Endodermal cell (in vitro differentiated cells): Measurements from ENCODE around the gene LRCH1. TPM values are rescaled to one million over a fixed set of nuclear protein-coding genes. Genes with fewer than 3 reads are reported as not detected.

Source experiments
- DNase-seq: peaks from one replicate; pipeline ENCODE4 v3.0.0-alpha.2; 2017
- H3K27ac ChIP-seq: 2 replicates; pipeline ENCODE4 v1.5.1; 2013; ENCODE audit warnings: mild to moderate bottlenecking, low read depth, low read length, moderate library complexity
- H3K27me3 ChIP-seq: 2 replicates; pipeline ENCODE4 v1.6.1; 2013; ENCODE audit warnings: mild to moderate bottlenecking, low read length, moderate library complexity; ENCODE audit not compliant: insufficient read depth, control insufficient read depth, poor library complexity, severe bottlenecking
- H3K36me3 ChIP-seq: 2 replicates; pipeline ENCODE4 v1.7.0; 2013; ENCODE audit warnings: mild to moderate bottlenecking, low read length, moderate library complexity; ENCODE audit not compliant: control insufficient read depth, insufficient read depth
- H3K4me1 ChIP-seq: one replicate; pipeline ENCODE4 v1.7.0; 2013; ENCODE audit warnings: low read length; ENCODE audit not compliant: control insufficient read depth, insufficient read depth
- H3K4me3 ChIP-seq: 2 replicates; pipeline ENCODE4 v1.5.1; 2013; ENCODE audit warnings: mild to moderate bottlenecking, low read length, moderate library complexity
- H3K9ac ChIP-seq: 2 replicates; pipeline ENCODE4 v1.6.1; 2013; ENCODE audit warnings: mild to moderate bottlenecking, low read length, moderate library complexity; ENCODE audit not compliant: poor library complexity, severe bottlenecking; ENCODE audit errors: extremely low read depth
- H3K9me3 ChIP-seq: 2 replicates; pipeline ENCODE4 v1.6.1; 2013; ENCODE audit warnings: mild to moderate bottlenecking, low read length, moderate library complexity; ENCODE audit not compliant: control insufficient read depth
- H3K27ac Mint-ChIP-seq: 2 replicates; pipeline ENCODE4 v1.8.0; 2020; ENCODE audit warnings: mixed read lengths
- H3K27me3 Mint-ChIP-seq: 2 replicates; pipeline ENCODE4 v1.8.0; 2021; ENCODE audit warnings: mild to moderate bottlenecking, mixed read lengths; ENCODE audit not compliant: insufficient read depth
- H3K36me3 Mint-ChIP-seq: 2 replicates; pipeline ENCODE4 v1.8.0; 2020; ENCODE audit warnings: low read depth, mixed read lengths
- H3K4me1 Mint-ChIP-seq: 2 replicates; pipeline ENCODE4 v1.8.0; 2020; ENCODE audit warnings: mixed read lengths
- H3K4me3 Mint-ChIP-seq: 2 replicates; pipeline ENCODE4 v1.8.0; 2020; ENCODE audit warnings: mild to moderate bottlenecking, moderate library complexity, mixed read lengths
- H3K9me3 Mint-ChIP-seq: 2 replicates; pipeline ENCODE4 v1.8.0; 2020; ENCODE audit warnings: mild to moderate bottlenecking, mixed read lengths
- WGBS, 2 experiments: methylation state at CpG; one replicate each; pipeline versions ENCODE4 v1.1.5 to v1.1.7; 2013; ENCODE audit warnings: missing lambda C conversion rate in 2 of 2, mixed read lengths in 1 of 2; ENCODE audit not compliant: insufficient coverage in 1 of 2, insufficient read length in 1 of 2; 5-methylcytosine and 5-hydroxymethylcytosine counted together
- total RNA-seq, 2 donors: library from RNA; stranded (reverse); fragmentation: NEBNext Ultra II Directional in 1 of 2; extraction: Animal tissue kit (Norgen Biotek cat#: 25700) in 1 of 2; gene quantifications; 2 replicates in 1 of 2; 3 replicates in 1 of 2; pipeline ENCODE4 v1.2.1, GENCODE V29; 2021
- TF ChIP-seq, protein P1 (sequence below): fragments of 200-600 bp; sonication (generic); conservative IDR thresholded peaks from 2 replicates; pipeline ENCODE4 v1.5.0; 2021; ENCODE audit warnings: antibody characterized with exemption, mild to moderate bottlenecking

The LRCH1 gene
- total RNA-seq, 2 donors from 2014 or later: 8.1 to 11.8 TPM

DNA sequence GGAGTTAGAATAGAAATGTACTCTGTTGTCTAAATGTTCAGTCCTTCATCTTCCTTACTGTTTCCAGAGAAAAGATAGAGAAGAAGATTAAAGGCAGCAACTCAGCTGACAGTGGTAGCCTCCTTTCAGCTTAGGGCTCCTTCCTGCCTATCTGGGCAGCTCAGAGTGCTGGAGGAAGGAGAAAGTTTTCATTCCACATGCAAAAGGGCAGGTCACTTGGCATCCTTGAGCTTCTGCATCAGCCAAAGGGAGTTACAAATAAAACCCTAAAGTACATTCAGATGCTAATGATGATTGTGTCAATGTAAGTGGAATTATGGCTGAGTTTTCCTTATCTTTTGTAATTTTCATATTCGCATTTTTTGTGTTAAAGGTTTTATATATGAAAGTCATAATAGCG lies 185.1 kb downstream of the LRCH1 start:
- H3K4me3 Mint-ChIP-seq: no peak overlapping the region
- Histone ChIP-seq H3K4me3 (no peak overlapping the region), H3K9me3 (no peaks in the 10 kb centered on the region), H3K27me3 (no peaks in the 10 kb centered on the region), H3K9ac (no peak overlapping the region), H3K36me3 (no peaks in the 10 kb centered on the region), H3K4me1 (no peaks in the 10 kb centered on the region), H3K27ac (no peak overlapping the region)
- no peak for DNase-seq
- TF ChIP-seq, protein P1, sequence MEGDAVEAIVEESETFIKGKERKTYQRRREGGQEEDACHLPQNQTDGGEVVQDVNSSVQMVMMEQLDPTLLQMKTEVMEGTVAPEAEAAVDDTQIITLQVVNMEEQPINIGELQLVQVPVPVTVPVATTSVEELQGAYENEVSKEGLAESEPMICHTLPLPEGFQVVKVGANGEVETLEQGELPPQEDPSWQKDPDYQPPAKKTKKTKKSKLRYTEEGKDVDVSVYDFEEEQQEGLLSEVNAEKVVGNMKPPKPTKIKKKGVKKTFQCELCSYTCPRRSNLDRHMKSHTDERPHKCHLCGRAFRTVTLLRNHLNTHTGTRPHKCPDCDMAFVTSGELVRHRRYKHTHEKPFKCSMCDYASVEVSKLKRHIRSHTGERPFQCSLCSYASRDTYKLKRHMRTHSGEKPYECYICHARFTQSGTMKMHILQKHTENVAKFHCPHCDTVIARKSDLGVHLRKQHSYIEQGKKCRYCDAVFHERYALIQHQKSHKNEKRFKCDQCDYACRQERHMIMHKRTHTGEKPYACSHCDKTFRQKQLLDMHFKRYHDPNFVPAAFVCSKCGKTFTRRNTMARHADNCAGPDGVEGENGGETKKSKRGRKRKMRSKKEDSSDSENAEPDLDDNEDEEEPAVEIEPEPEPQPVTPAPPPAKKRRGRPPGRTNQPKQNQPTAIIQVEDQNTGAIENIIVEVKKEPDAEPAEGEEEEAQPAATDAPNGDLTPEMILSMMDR: no peak
- no peaks in the 10 kb centered on the region for H3K9me3 Mint-ChIP-seq
- H3K4me1 Mint-ChIP-seq: no peaks in the 10 kb centered on the region
- peaks cover 4% of the 10 kb centered on the region for H3K36me3 Mint-ChIP-seq
- 100% methylated on average over 2 of the region's 2 CpGs for whole genome bisulfite sequencing, 2 experiments
- H3K27ac Mint-ChIP-seq: no peak overlapping the region
- H3K27me3 Mint-ChIP-seq: no peaks in the 10 kb centered on the region

DNA sequence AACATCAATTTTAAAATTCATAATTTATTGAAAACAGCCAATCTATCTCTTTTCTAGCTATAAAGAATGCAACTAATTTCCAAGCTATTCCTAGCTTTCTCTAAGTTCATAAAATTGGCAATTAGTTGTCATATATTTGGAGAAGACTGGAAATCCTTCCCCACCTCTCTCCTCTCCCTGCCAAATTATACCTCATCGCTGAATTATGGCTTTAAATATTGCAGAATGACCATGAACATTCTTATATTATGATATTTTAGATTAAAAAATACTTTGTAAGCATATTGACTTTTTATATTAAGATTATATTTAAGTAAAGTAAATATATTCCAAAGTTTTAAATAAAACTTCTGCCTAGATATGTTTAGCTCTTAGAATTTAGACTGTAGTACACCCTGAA lies 185.8 kb downstream of the LRCH1 start:
- Histone ChIP-seq H3K9ac (no peak overlapping the region), H3K27ac (no peak overlapping the region), H3K27me3 (no peaks in the 10 kb centered on the region), H3K4me3 (no peak overlapping the region), H3K36me3 (no peaks in the 10 kb centered on the region), H3K4me1 (no peaks in the 10 kb centered on the region), H3K9me3 (no peaks in the 10 kb centered on the region)
- Mint-ChIP-seq H3K27me3 (no peaks in the 10 kb centered on the region), H3K4me1 (no peaks in the 10 kb centered on the region), H3K4me3 (no peak overlapping the region), H3K36me3 (peaks cover 4% of the 10 kb centered on the region), H3K9me3 (no peaks in the 10 kb centered on the region), H3K27ac (no peak overlapping the region)
- DNase-seq: no peak
- TF ChIP-seq, protein P1: no peak
- no CpG with 5 or more reads among the region's 1 CpG for WGBS, 2 experiments

DNA sequence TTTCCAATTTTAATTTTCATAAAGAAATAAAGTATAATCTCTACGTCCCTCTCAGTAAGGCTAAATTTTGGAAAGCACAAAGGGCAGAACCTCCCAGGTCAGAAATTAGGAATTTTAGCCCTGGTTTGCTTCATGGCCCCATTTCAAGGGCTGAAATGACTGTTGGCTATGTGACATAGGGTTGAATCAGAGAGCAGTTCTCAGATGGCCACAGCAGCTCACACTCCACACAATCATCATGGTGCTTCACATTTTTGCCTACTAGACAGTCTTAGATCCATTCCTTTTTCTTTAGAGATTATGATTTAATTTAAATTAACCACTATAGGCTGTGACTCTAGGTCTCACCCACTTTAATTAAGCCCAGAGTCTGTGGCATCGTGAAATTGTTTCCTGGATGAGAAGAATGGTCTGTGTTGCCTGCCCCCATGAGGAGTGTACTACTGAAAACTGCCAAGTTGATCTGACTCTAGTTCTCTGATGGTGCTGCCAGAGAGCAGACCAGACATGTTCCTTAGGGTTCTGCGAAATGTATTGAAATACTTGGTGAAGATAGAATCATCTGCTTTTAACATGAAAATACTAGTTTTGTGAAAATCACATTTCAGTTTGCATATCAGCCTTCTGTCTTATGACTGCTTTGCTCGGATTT lies 186.6 kb downstream of the LRCH1 start:
- H3K27ac ChIP-seq: no peak overlapping the region
- H3K4me1 ChIP-seq: no peaks in the 10 kb centered on the region
- Mint-ChIP-seq H3K27ac (no peak overlapping the region), H3K4me3 (no peak overlapping the region), H3K36me3 (peaks cover 7% of the 10 kb centered on the region), H3K27me3 (no peaks in the 10 kb centered on the region), H3K4me1 (no peaks in the 10 kb centered on the region), H3K9me3 (no peaks in the 10 kb centered on the region)
- no peak overlapping the region for H3K9ac ChIP-seq
- H3K36me3 ChIP-seq: no peaks in the 10 kb centered on the region
- no peak for DNase-seq
- 90 to 93% methylated on average over 3 to 4 of the region's 4 CpGs for WGBS, 2 experiments
- no peaks in the 10 kb centered on the region for H3K27me3 ChIP-seq
- TF ChIP-seq, protein P1: no peak
- no peaks in the 10 kb centered on the region for H3K9me3 ChIP-seq
- H3K4me3 ChIP-seq: no peak overlapping the region
